Colonic mucosa (tissue), 4 donors: ENCODE measurements around the gene PLD6. TPM values are rescaled to one million over a fixed set of nuclear protein-coding genes. Genes with fewer than 3 reads are reported as not detected.

Experiments used
- DNase-seq: peaks from one replicate; pipeline ENCODE4 v3.0.0-alpha.2; 2020
- H3K27ac ChIP-seq: fragments of 200-600 bp; one replicate; pipeline ENCODE4 v1.8.0; 2021
- H3K27me3 ChIP-seq: fragments of 200-600 bp; one replicate; pipeline ENCODE4 v1.8.0; 2021
- H3K36me3 ChIP-seq: fragments of 200-600 bp; one replicate; pipeline ENCODE4 v1.8.0; 2021
- H3K4me1 ChIP-seq: fragments of 200-600 bp; one replicate; pipeline ENCODE4 v1.8.0; 2021; ENCODE audit warnings: mild to moderate bottlenecking
- H3K4me3 ChIP-seq: fragments of 200-600 bp; one replicate; pipeline ENCODE4 v1.8.0; 2021
- H3K9ac ChIP-seq, 2 donors: one replicate each; pipeline ENCODE4 v1.7.0; 2013; ENCODE audit warnings: control low read depth in 2 of 2, low read depth in 2 of 2, low read length in 2 of 2
- H3K9me3 ChIP-seq: fragments of 200-600 bp; one replicate; pipeline ENCODE4 v1.8.0; 2021
- intact Hi-C: fragments of 100-400 bp; cut with DNase I; formaldehyde crosslinking; loops from one replicate; pipeline ENCODE4 v1.14.1; 2022
- total RNA-seq, 2 donors: library from RNA; stranded (reverse); fragmentation: NEBNext Ultra II Directional in 1 of 2; extraction: Animal tissue kit (Norgen Biotek cat#: 25700) in 1 of 2; gene quantifications; one replicate each; pipeline ENCODE4 v1.2.1, GENCODE V29; 2021
- TF ChIP-seq, protein P1 (sequence below): fragments of 200-600 bp; IDR thresholded peaks from one replicate; pipeline ENCODE4 v1.8.0; 2022; ENCODE audit warnings: antibody characterized with exemption, mild to moderate bottlenecking
- donor health status: healthy.
- donor health status: DM: no; HTN: no; CAD: no.
- donor health status: DM: no; HTN: no; CAD: no.

Gene PLD6
- total RNA-seq, 2 donors from 2014 or later: 1.3 to 1.4 TPM

DNA sequence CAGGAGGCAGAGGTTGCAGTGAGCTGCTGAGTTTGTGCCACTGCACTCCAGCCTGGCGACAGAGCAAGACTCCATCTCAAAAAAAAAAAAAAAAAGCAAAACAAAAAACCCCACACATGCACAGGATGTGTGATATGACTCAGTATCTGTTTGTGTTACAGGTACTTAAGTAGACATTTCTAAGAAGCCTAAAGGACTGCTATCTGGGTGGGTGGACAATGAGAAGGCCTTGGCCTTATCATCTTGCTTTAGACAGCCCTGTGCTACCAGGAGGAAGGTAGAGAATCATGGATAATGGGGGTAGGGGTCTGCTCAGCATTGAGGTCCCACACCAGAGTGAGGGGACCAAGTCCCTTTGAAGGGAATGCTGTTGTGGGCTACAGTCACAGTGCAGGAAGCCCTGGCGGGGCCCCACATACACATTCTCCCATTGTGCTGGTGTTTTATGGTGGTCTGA, 26.7 kb downstream of the PLD6 start:
- TF ChIP-seq, protein P1, sequence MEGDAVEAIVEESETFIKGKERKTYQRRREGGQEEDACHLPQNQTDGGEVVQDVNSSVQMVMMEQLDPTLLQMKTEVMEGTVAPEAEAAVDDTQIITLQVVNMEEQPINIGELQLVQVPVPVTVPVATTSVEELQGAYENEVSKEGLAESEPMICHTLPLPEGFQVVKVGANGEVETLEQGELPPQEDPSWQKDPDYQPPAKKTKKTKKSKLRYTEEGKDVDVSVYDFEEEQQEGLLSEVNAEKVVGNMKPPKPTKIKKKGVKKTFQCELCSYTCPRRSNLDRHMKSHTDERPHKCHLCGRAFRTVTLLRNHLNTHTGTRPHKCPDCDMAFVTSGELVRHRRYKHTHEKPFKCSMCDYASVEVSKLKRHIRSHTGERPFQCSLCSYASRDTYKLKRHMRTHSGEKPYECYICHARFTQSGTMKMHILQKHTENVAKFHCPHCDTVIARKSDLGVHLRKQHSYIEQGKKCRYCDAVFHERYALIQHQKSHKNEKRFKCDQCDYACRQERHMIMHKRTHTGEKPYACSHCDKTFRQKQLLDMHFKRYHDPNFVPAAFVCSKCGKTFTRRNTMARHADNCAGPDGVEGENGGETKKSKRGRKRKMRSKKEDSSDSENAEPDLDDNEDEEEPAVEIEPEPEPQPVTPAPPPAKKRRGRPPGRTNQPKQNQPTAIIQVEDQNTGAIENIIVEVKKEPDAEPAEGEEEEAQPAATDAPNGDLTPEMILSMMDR: no peak
- Histone ChIP-seq H3K27ac (no peak overlapping the region), H3K4me1 (no peaks in the 10 kb centered on the region), H3K27me3 (no peaks in the 10 kb centered on the region), H3K9me3 (no peaks in the 10 kb centered on the region), H3K4me3 (no peak overlapping the region), H3K36me3 (peaks cover 18% of the 10 kb centered on the region), H3K9ac (no peak overlapping the region)
- intact Hi-C loops: no loop called here
- no peak for DNase-seq

GRCh38 chr17:17177176-17177575, 29.0 kb downstream of the PLD6 start:
- Histone ChIP-seq H3K9me3 (no peaks in the 10 kb centered on the region), H3K9ac (no peak overlapping the region)

DNA sequence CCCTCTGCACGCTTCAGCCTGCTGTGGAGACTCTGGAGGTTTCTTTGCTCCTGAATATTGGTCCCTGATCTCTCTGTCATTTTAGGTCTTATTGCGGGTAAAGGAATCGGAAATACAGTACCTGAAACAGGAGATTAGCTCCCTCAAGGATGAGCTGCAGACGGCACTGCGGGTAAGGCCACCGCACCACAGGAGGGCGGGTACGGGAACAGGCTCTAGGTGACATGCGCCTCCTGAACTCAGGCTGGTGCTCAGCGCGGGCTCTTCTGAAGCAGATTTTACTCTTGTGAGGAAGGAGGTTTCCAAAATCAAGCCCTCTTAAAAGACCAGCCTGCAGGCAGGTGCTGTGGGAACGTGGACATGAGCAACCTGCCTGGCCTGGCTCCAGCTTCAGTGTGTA, 29.8 kb downstream of the PLD6 start:
- H3K9ac ChIP-seq: no peak overlapping the region
- TF ChIP-seq, protein P1: no peak
- H3K27ac ChIP-seq: no peak overlapping the region
- intact Hi-C loops: no loop called here
- H3K4me1 ChIP-seq: no peaks in the 10 kb centered on the region
- no peak overlapping the region for H3K4me3 ChIP-seq
- no peak for DNase-seq
- peaks cover 26% of the 10 kb centered on the region for H3K36me3 ChIP-seq
- no peaks in the 10 kb centered on the region for H3K27me3 ChIP-seq
- H3K9me3 ChIP-seq: no peaks in the 10 kb centered on the region

More at GRCh38 chr17:17177176-17177575, 29.0 kb downstream of the PLD6 start:
- peaks cover 26% of the 10 kb centered on the region for H3K36me3 ChIP-seq
- H3K4me3 ChIP-seq: no peak overlapping the region
- TF ChIP-seq, protein P1: no peak
- intact Hi-C loops: no loop called here
- no peaks in the 10 kb centered on the region for H3K27me3 ChIP-seq
- H3K27ac ChIP-seq: no peak overlapping the region
- DNase-seq: no peak
- H3K4me1 ChIP-seq: no peaks in the 10 kb centered on the region

GRCh38 chr17:17175917-17176316, 30.2 kb downstream of the PLD6 start:
- TF ChIP-seq, protein P1: no peak
- DNase-seq: no peak
- intact Hi-C loops: no loop called here

DNA sequence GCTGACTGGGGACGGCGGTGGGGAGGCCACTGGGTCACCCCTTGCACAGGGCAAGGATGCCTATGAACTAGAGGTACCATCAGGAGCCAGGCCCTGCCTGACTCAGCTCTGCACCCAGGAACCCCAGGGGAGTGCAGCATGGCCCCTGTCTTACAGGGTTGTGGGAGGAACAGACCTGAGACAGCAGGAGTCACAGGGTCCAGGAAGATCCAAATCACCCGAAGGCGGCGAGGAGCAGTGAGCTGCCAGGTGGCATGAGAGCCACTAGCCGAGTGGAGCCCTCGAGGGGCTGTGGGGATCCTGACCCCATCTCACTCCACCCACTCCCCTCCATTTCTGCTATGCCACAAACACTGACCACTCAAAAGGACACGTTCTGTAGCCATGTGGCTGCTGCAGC, 30.8 kb downstream of the PLD6 start:
- Histone ChIP-seq H3K9ac (no peak overlapping the region), H3K27ac (no peak overlapping the region), H3K27me3 (no peaks in the 10 kb centered on the region), H3K4me3 (no peak overlapping the region), H3K36me3 (peaks cover 21% of the 10 kb centered on the region), H3K9me3 (no peaks in the 10 kb centered on the region), H3K4me1 (no peaks in the 10 kb centered on the region)
- no peak for DNase-seq
- TF ChIP-seq, protein P1: no peak
- intact Hi-C loops: no loop called here

More at GRCh38 chr17:17175917-17176316, 30.2 kb downstream of the PLD6 start:
- no peaks in the 10 kb centered on the region for H3K27me3 ChIP-seq
- no peak overlapping the region for H3K4me3 ChIP-seq
- H3K9me3 ChIP-seq: no peaks in the 10 kb centered on the region
- H3K27ac ChIP-seq: no peak overlapping the region
- no peaks in the 10 kb centered on the region for H3K4me1 ChIP-seq
- H3K36me3 ChIP-seq: peaks cover 26% of the 10 kb centered on the region
- no peak overlapping the region for H3K9ac ChIP-seq
